Measurements from ENCODE around the gene REXO1. TPM values are rescaled to one million over a fixed set of nuclear protein-coding genes. Genes with fewer than 3 reads are reported as not detected.

Gene REXO1
- total and polyA plus RNA-seq, 2 of the 13 experiments (the other 11 are each of a cell fraction or from before 2014, with no cell fraction given): 5.0 to 11.2 TPM

DNA sequence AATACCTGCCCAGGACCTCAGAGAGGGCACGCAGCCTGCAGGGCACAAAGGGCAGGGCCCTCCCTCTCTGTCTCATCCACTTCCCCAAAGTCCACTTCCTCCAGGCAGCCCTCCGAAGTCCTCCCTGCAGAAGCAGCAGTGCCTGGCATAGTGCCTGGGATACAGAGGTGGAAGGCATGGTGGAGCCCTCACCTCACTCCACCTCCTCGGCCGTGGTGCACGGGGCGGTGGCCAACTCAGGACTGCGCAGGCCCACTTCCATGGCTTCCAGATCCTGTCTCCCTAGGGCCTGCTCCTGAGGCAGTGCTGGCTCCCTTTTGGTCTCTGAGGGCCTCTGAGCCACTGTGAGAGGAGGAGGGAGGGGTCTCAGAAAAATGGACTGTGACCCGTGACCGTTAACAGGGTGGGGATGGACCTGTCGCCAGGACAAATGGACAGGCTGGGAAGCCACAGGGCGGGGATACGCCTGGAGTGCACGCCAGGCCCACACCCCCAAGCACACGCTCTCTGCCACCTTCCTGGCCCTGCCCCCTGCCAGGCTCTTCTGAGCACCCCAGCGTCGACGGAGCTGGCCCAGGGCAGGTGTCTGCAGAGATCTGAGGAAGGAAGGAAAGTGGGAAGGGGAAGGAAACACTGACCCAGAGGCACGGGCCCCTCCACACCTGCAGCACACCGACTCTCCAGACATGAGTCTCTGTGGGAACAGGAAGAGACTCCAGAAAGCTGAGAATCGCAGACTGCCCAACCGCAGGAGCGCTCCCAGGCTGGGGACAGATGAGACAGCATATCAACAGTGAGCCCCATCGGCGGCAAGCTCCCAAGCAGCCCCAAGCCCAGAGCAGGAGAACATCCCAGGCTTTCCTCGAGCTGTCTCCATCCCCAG, 8.4 kb downstream of the REXO1 start:
- Histone ChIP-seq H3K4me1 (ENCODE audit: insufficient read depth, low read length) (peaks cover 55% of the 10 kb centered on the region), H3K4me2 (ENCODE audit: low read depth, low read length) (peak overlapping the region; percentile 83), H2AFZ (ENCODE audit: low read length) (no peak overlapping the region), H3K79me2 (ENCODE audit: insufficient read depth, low read length) (peaks cover 57% of the 10 kb centered on the region), H3K9ac (ENCODE audit: insufficient read depth, low read depth, low read length) (peak overlapping the region; percentile 64), H3K9me3 (ENCODE audit: low read length) (no peaks in the 10 kb centered on the region), H3K27me3 (ENCODE audit: control insufficient read depth in 1 of 2, insufficient read depth in 2 of 2, low read length in 2 of 2) (no peaks in the 10 kb centered on the region), H3K4me3 (replicated peaks in 1 of 3; ENCODE audit: insufficient read depth in 1 of 3, low read depth in 2 of 3, low read length in 3 of 3) (peak overlapping the region; percentile 49 to 72 (median 70); a peak in 5 of 6 replicates), H3K36me3 (replicated peaks in 1 of 2; ENCODE audit: control insufficient read depth in 1 of 2, insufficient read depth in 2 of 2, low read length in 2 of 2) (peaks cover 0 to 16% of the 10 kb centered on the region in 2 experiments; a peak in 1 of 5 replicates), H4K20me1 (ENCODE audit: insufficient read depth, low read length) (peaks cover 26% of the 10 kb centered on the region; the same call in 1 of the 2 replicates), H3K27ac (ENCODE audit: extremely low read length, insufficient read depth, low read length) (peak overlapping the region; percentile 74)
- BruUV-seq (replicated peaks): no TSS peak
- ChIA-PET CTCF (ENCODE audit: low intra/inter-chr PET ratio, low total read pairs) (no interaction called here), POLR2A (interaction anchor here (0.7 to 1.4 kb wide), 7 partner anchors 18 to 1196 kb away, joined by 3 to 6 read pairs (median 4); no protein-coding TSS in a partner anchor)
- in situ Hi-C loops (cut with HindIII; ENCODE audit: extremely low pct_ligation_motif_present, low pct_unique_long_range_greater_than_20kb): no loop called here
- ATAC-seq: peak; percentile 77
- intact Hi-C loops (cut with micrococcal nuclease; ENCODE audit: unreplicated experiment): no loop called here
- 18% methylated on average over 17 of the region's 25 CpGs for WGBS (ENCODE audit: low lambda C conversion rate)
- FAIRE-seq: peak; percentile 61
- peak; percentile 72 for DNase-seq (ENCODE audit: low spot score)
- TF ChIP-seq KDM5A (IDR thresholded peaks at IDR 0.05; ENCODE audit: borderline replicate concordance, low read length) (no peak), NFYB (CRISPR knock-in tag; IDR thresholded peaks at IDR 0.05) (peak; percentile 30; the same call in 1 of the 2 replicates), ZNF207 (IDR thresholded peaks at IDR 0.05; ENCODE audit: borderline replicate concordance) (no peak), SNAPC2 (CRISPR knock-in tag; IDR thresholded peaks at IDR 0.05) (peak; percentile 62; the same call in 1 of the 2 replicates), ZNF614 (CRISPR knock-in tag; IDR thresholded peaks at IDR 0.05; ENCODE audit: borderline replicate concordance) (no peak), ZNF451 (CRISPR knock-in tag; IDR thresholded peaks at IDR 0.05) (peak; percentile 10; the same call in 1 of the 2 replicates), THYN1 (CRISPR knock-in tag; IDR thresholded peaks at IDR 0.05; ENCODE audit: borderline replicate concordance, low read depth) (no peak), TBL1XR1 (IDR thresholded peaks at IDR 0.05; ENCODE audit: borderline replicate concordance, low read length, partially characterized antibody) (no peak), EZH2 (conservative IDR thresholded peaks at IDR 0.05; ENCODE audit: low read depth, low read length) (no peak), HOXA5 (CRISPR knock-in tag; IDR thresholded peaks at IDR 0.05) (no peak)
- TF ChIP-seq, protein P1, sequence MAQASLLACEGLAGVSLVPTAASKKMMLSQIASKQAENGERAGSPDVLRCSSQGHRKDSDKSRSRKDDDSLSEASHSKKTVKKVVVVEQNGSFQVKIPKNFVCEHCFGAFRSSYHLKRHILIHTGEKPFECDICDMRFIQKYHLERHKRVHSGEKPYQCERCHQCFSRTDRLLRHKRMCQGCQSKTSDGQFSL (CRISPR knock-in tag; IDR thresholded peaks at IDR 0.05): peak; percentile 60; the same call in 1 of the 2 replicates
- TF ChIP-seq, protein P2, sequence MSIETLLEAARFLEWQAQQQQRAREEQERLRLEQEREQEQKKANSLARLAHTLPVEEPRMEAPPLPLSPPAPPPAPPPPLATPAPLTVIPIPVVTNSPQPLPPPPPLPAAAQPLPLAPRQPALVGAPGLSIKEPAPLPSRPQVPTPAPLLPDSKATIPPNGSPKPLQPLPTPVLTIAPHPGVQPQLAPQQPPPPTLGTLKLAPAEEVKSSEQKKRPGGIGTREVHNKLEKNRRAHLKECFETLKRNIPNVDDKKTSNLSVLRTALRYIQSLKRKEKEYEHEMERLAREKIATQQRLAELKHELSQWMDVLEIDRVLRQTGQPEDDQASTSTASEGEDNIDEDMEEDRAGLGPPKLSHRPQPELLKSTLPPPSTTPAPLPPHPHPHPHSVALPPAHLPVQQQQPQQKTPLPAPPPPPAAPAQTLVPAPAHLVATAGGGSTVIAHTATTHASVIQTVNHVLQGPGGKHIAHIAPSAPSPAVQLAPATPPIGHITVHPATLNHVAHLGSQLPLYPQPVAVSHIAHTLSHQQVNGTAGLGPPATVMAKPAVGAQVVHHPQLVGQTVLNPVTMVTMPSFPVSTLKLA (IDR thresholded peaks at IDR 0.05): no peak
- TF ChIP-seq, protein P3, sequence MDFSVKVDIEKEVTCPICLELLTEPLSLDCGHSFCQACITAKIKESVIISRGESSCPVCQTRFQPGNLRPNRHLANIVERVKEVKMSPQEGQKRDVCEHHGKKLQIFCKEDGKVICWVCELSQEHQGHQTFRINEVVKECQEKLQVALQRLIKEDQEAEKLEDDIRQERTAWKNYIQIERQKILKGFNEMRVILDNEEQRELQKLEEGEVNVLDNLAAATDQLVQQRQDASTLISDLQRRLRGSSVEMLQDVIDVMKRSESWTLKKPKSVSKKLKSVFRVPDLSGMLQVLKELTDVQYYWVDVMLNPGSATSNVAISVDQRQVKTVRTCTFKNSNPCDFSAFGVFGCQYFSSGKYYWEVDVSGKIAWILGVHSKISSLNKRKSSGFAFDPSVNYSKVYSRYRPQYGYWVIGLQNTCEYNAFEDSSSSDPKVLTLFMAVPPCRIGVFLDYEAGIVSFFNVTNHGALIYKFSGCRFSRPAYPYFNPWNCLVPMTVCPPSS (IDR thresholded peaks at IDR 0.05): no peak
- TF ChIP-seq, protein P4, sequence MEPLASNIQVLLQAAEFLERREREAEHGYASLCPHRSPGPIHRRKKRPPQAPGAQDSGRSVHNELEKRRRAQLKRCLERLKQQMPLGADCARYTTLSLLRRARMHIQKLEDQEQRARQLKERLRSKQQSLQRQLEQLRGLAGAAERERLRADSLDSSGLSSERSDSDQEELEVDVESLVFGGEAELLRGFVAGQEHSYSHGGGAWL (CRISPR knock-in tag; IDR thresholded peaks at IDR 0.05): no peak
- TF ChIP-seq, protein P5, sequence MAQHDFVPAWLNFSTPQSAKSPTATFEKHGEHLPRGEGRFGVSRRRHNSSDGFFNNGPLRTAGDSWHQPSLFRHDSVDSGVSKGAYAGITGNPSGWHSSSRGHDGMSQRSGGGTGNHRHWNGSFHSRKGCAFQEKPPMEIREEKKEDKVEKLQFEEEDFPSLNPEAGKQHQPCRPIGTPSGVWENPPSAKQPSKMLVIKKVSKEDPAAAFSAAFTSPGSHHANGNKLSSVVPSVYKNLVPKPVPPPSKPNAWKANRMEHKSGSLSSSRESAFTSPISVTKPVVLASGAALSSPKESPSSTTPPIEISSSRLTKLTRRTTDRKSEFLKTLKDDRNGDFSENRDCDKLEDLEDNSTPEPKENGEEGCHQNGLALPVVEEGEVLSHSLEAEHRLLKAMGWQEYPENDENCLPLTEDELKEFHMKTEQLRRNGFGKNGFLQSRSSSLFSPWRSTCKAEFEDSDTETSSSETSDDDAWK (CRISPR knock-in tag; IDR thresholded peaks at IDR 0.05): no peak
- TF ChIP-seq, protein P6, sequence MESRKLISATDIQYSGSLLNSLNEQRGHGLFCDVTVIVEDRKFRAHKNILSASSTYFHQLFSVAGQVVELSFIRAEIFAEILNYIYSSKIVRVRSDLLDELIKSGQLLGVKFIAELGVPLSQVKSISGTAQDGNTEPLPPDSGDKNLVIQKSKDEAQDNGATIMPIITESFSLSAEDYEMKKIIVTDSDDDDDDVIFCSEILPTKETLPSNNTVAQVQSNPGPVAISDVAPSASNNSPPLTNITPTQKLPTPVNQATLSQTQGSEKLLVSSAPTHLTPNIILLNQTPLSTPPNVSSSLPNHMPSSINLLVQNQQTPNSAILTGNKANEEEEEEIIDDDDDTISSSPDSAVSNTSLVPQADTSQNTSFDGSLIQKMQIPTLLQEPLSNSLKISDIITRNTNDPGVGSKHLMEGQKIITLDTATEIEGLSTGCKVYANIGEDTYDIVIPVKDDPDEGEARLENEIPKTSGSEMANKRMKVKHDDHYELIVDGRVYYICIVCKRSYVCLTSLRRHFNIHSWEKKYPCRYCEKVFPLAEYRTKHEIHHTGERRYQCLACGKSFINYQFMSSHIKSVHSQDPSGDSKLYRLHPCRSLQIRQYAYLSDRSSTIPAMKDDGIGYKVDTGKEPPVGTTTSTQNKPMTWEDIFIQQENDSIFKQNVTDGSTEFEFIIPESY (CRISPR knock-in tag; IDR thresholded peaks at IDR 0.05): no peak

Data from HepG2 (cell line).